ENCODE measurements around the gene RNF213. TPM values are rescaled to one million over a fixed set of nuclear protein-coding genes. Genes with fewer than 3 reads are reported as not detected.
A peak's percentile ranks its signal among the peaks of the same experiment; 100 is the strongest.

The RNF213 gene
- total and polyA plus RNA-seq, 4 donors: 67.0 to 198 (median 106) TPM

GRCh38 chr17:80315517-80316182 lies 55.0 kb downstream of the RNF213 start:
- peaks cover 24 to 57% (median 27%) of the 10 kb centered on the region in 4 donors for H3K36me3 ChIP-seq (ENCODE audit: control insufficient read depth in 4 of 4, insufficient read depth in 4 of 4, low read length in 4 of 4)

GRCh38 chr17:80316431-80316830 lies 55.8 kb downstream of the RNF213 start:
- ATAC-seq (ENCODE audit: insufficient read depth, low FRiP score): no peak
- Histone ChIP-seq H3K36me3 (ENCODE audit: control insufficient read depth in 4 of 4, insufficient read depth in 4 of 4, low read length in 4 of 4) (peaks cover 21 to 55% (median 33%) of the 10 kb centered on the region in 4 donors), H3K9ac (ENCODE audit: insufficient read depth in 1 of 2, low read length in 2 of 2) (no peak overlapping the region), H3K9me3 (ENCODE audit: control insufficient read depth in 4 of 4, insufficient read depth in 3 of 4, low read length in 3 of 4) (no peaks in the 10 kb centered on the region), H3K4me3 (no peak overlapping the region), H3K27ac (ENCODE audit: low read depth in 1 of 2, low read length in 1 of 2) (no peak overlapping the region), H3K27me3 (ENCODE audit: control insufficient read depth in 3 of 3, insufficient read depth in 3 of 3, low read length in 2 of 3) (no peaks in the 10 kb centered on the region), H3K4me1 (ENCODE audit: control insufficient read depth in 5 of 5, insufficient read depth in 5 of 5, low read length in 5 of 5) (no peaks in the 10 kb centered on the region)
- WGBS, 2 donors: 67 to 73% methylated on average over 10 of the region's 10 CpGs
- DNase-seq: peak in 1 of 3 donors; percentile 3
- TF ChIP-seq CTCF (IDR thresholded peaks at IDR 0.05; ENCODE audit: control extremely low read depth, extremely low read depth): no peak

More at GRCh38 chr17:80315517-80316182, 55.0 kb downstream of the RNF213 start:
- WGBS, 2 donors: 95 to 100% methylated on average over 1 of the region's 2 CpGs
- TF ChIP-seq CTCF (IDR thresholded peaks at IDR 0.05; ENCODE audit: control extremely low read depth, extremely low read depth): no peak
- ATAC-seq (ENCODE audit: insufficient read depth, low FRiP score) (no peak), DNase-seq (no peak)
- Histone ChIP-seq H3K4me1 (ENCODE audit: control insufficient read depth in 5 of 5, insufficient read depth in 5 of 5, low read length in 5 of 5) (no peaks in the 10 kb centered on the region), H3K27me3 (ENCODE audit: control insufficient read depth in 3 of 3, insufficient read depth in 3 of 3, low read length in 2 of 3) (no peaks in the 10 kb centered on the region), H3K9me3 (ENCODE audit: control insufficient read depth in 4 of 4, insufficient read depth in 3 of 4, low read length in 3 of 4) (no peaks in the 10 kb centered on the region), H3K4me3 (no peak overlapping the region), H3K9ac (ENCODE audit: insufficient read depth in 1 of 2, low read length in 2 of 2) (no peak overlapping the region), H3K27ac (ENCODE audit: low read depth in 1 of 2, low read length in 1 of 2) (no peak overlapping the region)

GRCh38 chr17:80316927-80317705 lies 56.5 kb downstream of the RNF213 start:
- DNase-seq: peak in 1 of 3 donors; percentile 8
- Histone ChIP-seq H3K9me3 (ENCODE audit: control insufficient read depth in 4 of 4, insufficient read depth in 3 of 4, low read length in 3 of 4) (no peaks in the 10 kb centered on the region), H3K36me3 (ENCODE audit: control insufficient read depth in 4 of 4, insufficient read depth in 4 of 4, low read length in 4 of 4) (peaks cover 20 to 56% (median 37%) of the 10 kb centered on the region in 4 donors), H3K4me3 (no peak overlapping the region), H3K27ac (ENCODE audit: low read depth in 1 of 2, low read length in 1 of 2) (no peak overlapping the region), H3K27me3 (ENCODE audit: control insufficient read depth in 3 of 3, insufficient read depth in 3 of 3, low read length in 2 of 3) (no peaks in the 10 kb centered on the region), H3K4me1 (ENCODE audit: control insufficient read depth in 5 of 5, insufficient read depth in 5 of 5, low read length in 5 of 5) (no peaks in the 10 kb centered on the region), H3K9ac (ENCODE audit: insufficient read depth in 1 of 2, low read length in 2 of 2) (no peak overlapping the region)
- ATAC-seq (ENCODE audit: insufficient read depth, low FRiP score): no peak
- 87 to 89% methylated on average over 26 of the region's 26 CpGs for WGBS, 2 donors
- TF ChIP-seq CTCF (IDR thresholded peaks at IDR 0.05; ENCODE audit: control extremely low read depth, extremely low read depth): no peak

Measured in lung (tissue), 12 donors.